Kasumi-1 (cell line): ENCODE measurements around the gene USP17L19.
"Not testable (repeated sequence)": the region's sequence is repeated elsewhere in the genome, so short reads cannot be mapped to it uniquely, and the experiment has no call there.

Source experiments
- DNase-seq, 2 experiments: peaks; one replicate each; lab custom pipeline; 2025; lab: John Stamatoyannopoulos, UW

The USP17L19 gene, protein sequence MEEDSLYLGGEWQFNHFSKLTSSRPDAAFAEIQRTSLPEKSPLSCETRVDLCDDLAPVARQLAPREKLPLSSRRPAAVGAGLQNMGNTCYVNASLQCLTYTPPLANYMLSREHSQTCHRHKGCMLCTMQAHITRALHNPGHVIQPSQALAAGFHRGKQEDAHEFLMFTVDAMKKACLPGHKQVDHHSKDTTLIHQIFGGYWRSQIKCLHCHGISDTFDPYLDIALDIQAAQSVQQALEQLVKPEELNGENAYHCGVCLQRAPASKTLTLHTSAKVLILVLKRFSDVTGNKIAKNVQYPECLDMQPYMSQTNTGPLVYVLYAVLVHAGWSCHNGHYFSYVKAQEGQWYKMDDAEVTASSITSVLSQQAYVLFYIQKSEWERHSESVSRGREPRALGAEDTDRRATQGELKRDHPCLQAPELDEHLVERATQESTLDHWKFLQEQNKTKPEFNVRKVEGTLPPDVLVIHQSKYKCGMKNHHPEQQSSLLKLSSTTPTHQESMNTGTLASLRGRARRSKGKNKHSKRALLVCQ

DNA sequence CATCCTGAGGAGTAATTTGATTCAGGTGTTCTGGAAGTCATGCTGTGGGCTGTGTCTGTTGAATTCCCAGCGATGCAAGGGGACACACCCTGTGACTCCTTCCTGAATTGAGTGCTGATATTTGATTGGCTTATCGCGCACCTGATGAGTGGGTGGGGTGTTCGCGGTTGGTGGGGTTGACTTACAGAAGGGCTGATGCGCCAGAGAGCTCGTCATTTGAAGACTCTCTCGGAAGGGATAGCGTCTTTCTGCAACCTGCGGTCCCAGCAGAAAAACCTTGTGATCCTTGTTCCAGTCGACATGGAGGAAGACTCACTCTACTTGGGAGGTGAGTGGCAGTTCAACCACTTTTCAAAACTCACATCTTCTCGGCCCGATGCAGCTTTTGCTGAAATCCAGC, at the start of gene USP17L19:
Gene USP17L19 (plus strand): TSS at position 301 of the 400 bp plus-strand sequence. CDS start 0 bp downstream, at position 301.
- DNase-seq: not testable (repeated sequence)

GRCh38 chr4:9210357-9210756, 42.8 kb upstream of the USP17L19 start, which contains the start of gene USP17L10:
USP17L10 (plus strand) TSS chr4:9210657; CDS start chr4:9210657, 0 bp downstream.
- DNase-seq: not testable (repeated sequence)

GRCh38 chr4:9214701-9215100, 38.5 kb upstream of the USP17L19 start:
- DNase-seq: not testable (repeated sequence)

DNA sequence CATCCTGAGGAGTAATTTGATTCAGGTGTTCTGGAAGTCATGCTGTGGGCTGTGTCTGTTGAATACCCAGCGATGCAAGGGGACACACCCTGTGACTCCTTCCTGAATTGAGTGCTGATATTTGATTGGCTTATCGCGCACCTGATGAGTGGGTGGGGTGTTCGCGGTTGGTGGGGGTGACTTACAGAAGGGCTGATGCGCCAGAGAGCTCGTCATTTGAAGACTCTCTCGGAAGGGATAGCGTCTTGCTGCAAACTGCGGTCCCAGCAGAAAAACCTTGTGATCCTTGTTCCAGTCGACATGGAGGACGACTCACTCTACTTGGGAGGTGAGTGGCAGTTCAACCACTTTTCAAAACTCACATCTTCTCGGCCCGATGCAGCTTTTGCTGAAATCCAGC, 38.1 kb upstream of the USP17L19 start, which contains the start of gene USP17L11:
Gene USP17L11 (plus strand): TSS at position 301 of the 400 bp plus-strand sequence. CDS start 0 bp downstream, at position 301.
- DNase-seq: not testable (repeated sequence)

DNA sequence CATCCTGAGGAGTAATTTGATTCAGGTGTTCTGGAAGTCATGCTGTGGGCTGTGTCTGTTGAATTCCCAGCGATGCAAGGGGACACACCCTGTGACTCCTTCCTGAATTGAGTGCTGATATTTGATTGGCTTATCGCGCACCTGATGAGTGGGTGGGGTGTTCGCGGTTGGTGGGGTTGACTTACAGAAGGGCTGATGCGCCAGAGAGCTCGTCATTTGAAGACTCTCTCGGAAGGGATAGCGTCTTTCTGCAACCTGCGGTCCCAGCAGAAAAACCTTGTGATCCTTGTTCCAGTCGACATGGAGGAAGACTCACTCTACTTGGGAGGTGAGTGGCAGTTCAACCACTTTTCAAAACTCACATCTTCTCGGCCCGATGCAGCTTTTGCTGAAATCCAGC, 33.3 kb upstream of the USP17L19 start, which contains the start of gene USP17L12:
Gene USP17L12 (plus strand): TSS at position 301 of the 400 bp plus-strand sequence. CDS start 0 bp downstream, at position 301.
- not testable (repeated sequence) for DNase-seq

GRCh38 chr4:9224596-9224995, 28.6 kb upstream of the USP17L19 start, which contains the start of gene USP17L13:
USP17L13 (plus strand) TSS chr4:9224896; CDS start chr4:9224896, 0 bp downstream.
- not testable (repeated sequence) for DNase-seq

- not testable (repeated sequence) for DNase-seq
Measured at GRCh38 chr4:9230249-9230648, 22.9 kb upstream of the USP17L19 start.

DNA sequence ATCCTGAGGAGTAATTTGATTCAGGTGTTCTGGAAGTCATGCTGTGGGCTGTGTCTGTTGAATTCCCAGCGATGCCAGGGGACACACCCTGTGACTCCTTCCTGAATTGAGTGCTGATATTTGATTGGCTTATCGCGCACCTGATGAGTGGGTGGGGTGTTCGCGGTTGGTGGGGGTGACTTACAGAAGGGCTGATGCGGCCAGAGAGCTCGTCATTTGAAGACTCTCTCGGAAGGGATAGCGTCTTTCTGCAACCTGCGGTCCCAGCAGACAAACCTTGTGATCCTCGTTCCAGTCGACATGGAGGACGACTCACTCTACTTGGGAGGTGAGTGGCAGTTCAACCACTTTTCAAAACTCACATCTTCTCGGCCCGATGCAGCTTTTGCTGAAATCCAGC, 19.1 kb upstream of the USP17L19 start, which contains the start of gene USP17L15:
Gene USP17L15 (plus strand): TSS at position 301 of the 400 bp plus-strand sequence. CDS start 0 bp downstream, at position 301.
- DNase-seq: not testable (repeated sequence)

- not testable (repeated sequence) for DNase-seq
Measured at GRCh38 chr4:9238461-9238860, 14.7 kb upstream of the USP17L19 start.

- DNase-seq: not testable (repeated sequence)
Measured at GRCh38 chr4:9243579-9243978, 9.6 kb upstream of the USP17L19 start, which contains the start of gene USP17L17. USP17L17 (plus strand) TSS chr4:9243879; CDS start chr4:9243879, 0 bp downstream.

DNA sequence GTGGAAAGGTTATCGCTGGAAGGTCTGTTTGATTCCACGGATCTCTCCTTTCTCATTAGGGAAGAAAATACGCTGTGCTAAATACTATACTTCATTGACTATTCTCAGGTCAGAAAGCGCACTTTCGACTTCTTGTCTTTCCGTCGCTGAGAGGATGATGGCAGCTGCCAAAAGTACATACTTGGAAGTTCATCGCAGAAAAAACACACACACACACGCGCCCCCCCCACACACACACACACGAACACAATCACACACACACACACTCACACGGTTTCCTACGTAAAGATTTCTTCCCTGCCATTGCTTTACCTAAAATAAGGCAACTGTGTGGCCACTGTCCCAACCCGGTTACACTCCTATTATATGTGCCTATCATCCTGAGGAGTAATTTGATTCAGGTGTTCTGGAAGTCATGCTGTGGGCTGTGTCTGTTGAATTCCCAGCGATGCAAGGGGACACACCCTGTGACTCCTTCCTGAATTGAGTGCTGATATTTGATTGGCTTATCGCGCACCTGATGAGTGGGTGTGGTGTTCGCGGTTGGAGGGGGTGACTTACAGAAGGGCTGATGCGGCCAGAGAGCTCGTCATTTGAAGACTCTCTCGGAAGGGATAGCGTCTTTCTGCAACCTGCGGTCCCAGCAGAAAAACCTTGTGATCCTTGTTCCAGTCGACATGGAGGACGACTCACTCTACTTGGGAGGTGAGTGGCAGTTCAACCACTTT, 5.1 kb upstream of the USP17L19 start, which contains the start of gene USP17L18:
Gene USP17L18 (plus strand): TSS at position 678 of the 728 bp plus-strand sequence. CDS start 0 bp downstream, at position 678.
- DNase-seq: not testable (repeated sequence)

DNA sequence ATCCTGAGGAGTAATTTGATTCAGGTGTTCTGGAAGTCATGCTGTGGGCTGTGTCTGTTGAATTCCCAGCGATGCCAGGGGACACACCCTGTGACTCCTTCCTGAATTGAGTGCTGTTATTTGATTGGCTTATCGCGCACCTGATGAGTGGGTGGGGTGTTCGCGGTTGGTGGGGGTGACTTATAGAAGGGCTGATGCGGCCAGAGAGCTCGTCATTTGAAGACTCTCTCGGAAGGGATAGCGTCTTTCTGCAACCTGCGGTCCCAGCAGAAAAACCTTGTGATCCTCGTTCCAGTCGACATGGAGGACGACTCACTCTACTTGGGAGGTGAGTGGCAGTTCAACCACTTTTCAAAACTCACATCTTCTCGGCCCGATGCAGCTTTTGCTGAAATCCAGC, 4.6 kb downstream of the USP17L19 start, which contains the start of gene USP17L20:
Gene USP17L20 (plus strand): TSS at position 301 of the 400 bp plus-strand sequence. CDS start 0 bp downstream, at position 301.
- not testable (repeated sequence) for DNase-seq

GRCh38 chr4:9262572-9262971, 9.4 kb downstream of the USP17L19 start, which contains the start of gene USP17L21:
USP17L21 (plus strand) TSS chr4:9262872; CDS start chr4:9262872, 0 bp downstream.
- DNase-seq: not testable (repeated sequence)

DNA sequence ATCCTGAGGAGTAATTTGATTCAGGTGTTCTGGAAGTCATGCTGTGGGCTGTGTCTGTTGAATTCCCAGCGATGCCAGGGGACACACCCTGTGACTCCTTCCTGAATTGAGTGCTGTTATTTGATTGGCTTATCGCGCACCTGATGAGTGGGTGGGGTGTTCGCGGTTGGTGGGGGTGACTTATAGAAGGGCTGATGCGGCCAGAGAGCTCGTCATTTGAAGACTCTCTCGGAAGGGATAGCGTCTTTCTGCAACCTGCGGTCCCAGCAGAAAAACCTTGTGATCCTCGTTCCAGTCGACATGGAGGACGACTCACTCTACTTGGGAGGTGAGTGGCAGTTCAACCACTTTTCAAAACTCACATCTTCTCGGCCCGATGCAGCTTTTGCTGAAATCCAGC, 14.1 kb downstream of the USP17L19 start, which contains the start of gene USP17L22:
Gene USP17L22 (plus strand): TSS at position 301 of the 400 bp plus-strand sequence. CDS start 0 bp downstream, at position 301.
- not testable (repeated sequence) for DNase-seq

DNA sequence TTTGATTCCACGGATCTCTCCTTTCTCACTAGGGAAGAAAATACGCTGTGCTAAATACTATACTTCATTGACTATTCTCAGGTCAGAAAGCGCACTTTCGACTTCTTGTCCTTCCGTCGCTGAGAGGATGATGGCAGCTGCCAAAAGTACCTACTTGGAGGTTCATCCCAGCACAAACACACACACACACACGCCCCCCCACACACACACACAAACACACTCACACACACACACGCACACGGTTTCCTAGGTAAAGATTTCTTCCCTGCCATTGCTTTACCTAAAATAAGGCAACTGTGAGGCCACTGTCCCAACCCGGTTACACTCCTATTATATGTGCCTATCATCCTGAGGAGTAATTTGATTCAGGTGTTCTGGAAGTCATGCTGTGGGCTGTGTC, 18.5 kb downstream of the USP17L19 start:
- not testable (repeated sequence) for DNase-seq
